IMR-90 (cell line): Measurements from ENCODE around the gene FLT3LG. TPM values are rescaled to one million over a fixed set of nuclear protein-coding genes. Genes with fewer than 3 reads are reported as not detected.

ENCODE experiments used
- ATAC-seq: fragments of 200-7000 bp; cut with Tn5 transposase; 2 replicates; pipeline ENCODE4 v1.9.1; 2020; ENCODE audit warnings: low read depth, mild to moderate bottlenecking, moderate library complexity
- BruUV-seq: library from RNA; stranded (reverse); fragments of 400-500 nt; replicated peaks from 2 replicates; lab custom pipeline; 2021; lab: Mats Ljungman, UMichigan
- CTCF ChIA-PET: fragments of 300-600 bp; formaldehyde crosslinking; extraction: SDS; loops from one replicate; lab custom pipeline; 2021; ENCODE audit warnings: antibody characterized with exemption; lab: Yijun Ruan, JAX
- POLR2A ChIA-PET: fragments of 300-600 bp; sonication (Branson Sonifier 250); formaldehyde crosslinking; loops from one replicate; lab custom pipeline; 2022; ENCODE audit warnings: antibody characterized with exemption; ENCODE audit not compliant: unreplicated experiment; lab: Charles Lee
- DNase-seq: peaks from one replicate; pipeline ENCODE4 v3.0.0; 2013
- H2AFZ ChIP-seq: replicated peaks from 2 replicates; pipeline ENCODE3; 2013; ENCODE audit warnings: low read length, mild to moderate bottlenecking; ENCODE audit not compliant: poor library complexity
- H2AK5ac ChIP-seq: 2 replicates; pipeline ENCODE4 v1.6.1; 2013; ENCODE audit warnings: low read depth, low read length, inconsistent platforms
- H2AK9ac ChIP-seq: replicated peaks from 2 replicates; pipeline ENCODE3; 2013; ENCODE audit warnings: mild to moderate bottlenecking, low read depth, low read length, moderate library complexity; ENCODE audit not compliant: poor library complexity
- H2BK120ac ChIP-seq: 2 replicates; pipeline ENCODE4 v1.6.1; 2013; ENCODE audit warnings: low read depth, low read length, inconsistent platforms
- H2BK15ac ChIP-seq: 3 replicates; pipeline ENCODE4 v1.6.1; 2013; ENCODE audit warnings: low read depth, low read length, inconsistent platforms
- H2BK20ac ChIP-seq: 2 replicates; pipeline ENCODE4 v1.6.1; 2013; ENCODE audit warnings: low read depth, mild to moderate bottlenecking, inconsistent platforms, low read length, moderate library complexity
- H2BK5ac ChIP-seq: 2 replicates; pipeline ENCODE4 v1.6.1; 2013; ENCODE audit warnings: mild to moderate bottlenecking, low read depth, low read length, inconsistent platforms; ENCODE audit not compliant: poor library complexity, severe bottlenecking
- H3K14ac ChIP-seq: replicated peaks from 2 replicates; pipeline ENCODE4 v1.6.1; 2013; ENCODE audit warnings: low read depth, low read length, inconsistent platforms
- H3K18ac ChIP-seq: 2 replicates; pipeline ENCODE4 v1.6.1; 2013; ENCODE audit warnings: low read depth, low read length, control low read depth
- H3K23ac ChIP-seq: 2 replicates; pipeline ENCODE4 v1.6.1; 2013; ENCODE audit warnings: low read depth, low read length, inconsistent platforms
- H3K27ac ChIP-seq: 2 replicates; pipeline ENCODE4 v1.5.1; 2013; ENCODE audit warnings: mild to moderate bottlenecking, control low read depth, low read length; ENCODE audit not compliant: insufficient read depth
- H3K27me3 ChIP-seq: 2 replicates; pipeline ENCODE4 v1.6.1; 2013; ENCODE audit warnings: low read length; ENCODE audit not compliant: control insufficient read depth, insufficient read depth
- H3K36me3 ChIP-seq: 2 replicates; pipeline ENCODE4 v1.6.1; 2013; ENCODE audit warnings: low read length, mixed read lengths; ENCODE audit not compliant: control insufficient read depth, insufficient read depth
- H3K4ac ChIP-seq: 2 replicates; pipeline ENCODE4 v1.6.1; 2013; ENCODE audit warnings: low read depth, low read length, inconsistent platforms
- H3K4me1 ChIP-seq: 2 replicates; pipeline ENCODE4 v1.6.1; 2013; ENCODE audit warnings: low read length, mixed read lengths; ENCODE audit not compliant: control insufficient read depth, insufficient read depth
- H3K4me2 ChIP-seq: 2 replicates; pipeline ENCODE4 v1.6.1; 2013; ENCODE audit warnings: low read depth, mild to moderate bottlenecking, control low read depth, low read length, moderate library complexity
- H3K4me3 ChIP-seq: 2 replicates; pipeline ENCODE4 v1.5.1; 2013; ENCODE audit warnings: low read depth, mild to moderate bottlenecking, control low read depth, low read length, moderate library complexity; ENCODE audit not compliant: insufficient read depth
- H3K56ac ChIP-seq: 2 replicates; pipeline ENCODE4 v1.6.1; 2013; ENCODE audit warnings: low read length, inconsistent platforms; ENCODE audit not compliant: insufficient read depth; ENCODE audit errors: extremely low read depth
- H3K79me1 ChIP-seq, 2 experiments: 2 replicates each; pipeline ENCODE4 v1.6.1; 2013; ENCODE audit warnings: low read length in 2 of 2, inconsistent platforms in 1 of 2, low read depth in 1 of 2
- H3K9ac ChIP-seq: 2 replicates; pipeline ENCODE4 v1.6.1; 2013; ENCODE audit warnings: low read depth, low read length, control low read depth
- H3K9me1 ChIP-seq: 2 replicates; pipeline ENCODE4 v1.6.1; 2013; ENCODE audit warnings: low read length, inconsistent platforms; ENCODE audit not compliant: insufficient read depth
- H3K9me3 ChIP-seq: 2 replicates; pipeline ENCODE4 v1.6.1; 2013; ENCODE audit warnings: low read length; ENCODE audit not compliant: control insufficient read depth, insufficient read depth
- H4K20me1 ChIP-seq: 2 replicates; pipeline ENCODE4 v1.6.1; 2013; ENCODE audit warnings: low read length, inconsistent platforms; ENCODE audit not compliant: insufficient read depth
- H4K5ac ChIP-seq: 2 replicates; pipeline ENCODE4 v1.6.1; 2013; ENCODE audit warnings: mild to moderate bottlenecking, low read depth, low read length, control low read depth
- H4K8ac ChIP-seq, 2 experiments: 2 replicates each; pipeline ENCODE4 v1.6.1; 2013; ENCODE audit warnings: low read depth in 2 of 2, low read length in 2 of 2, control low read depth in 1 of 2, inconsistent platforms in 1 of 2
- H4K91ac ChIP-seq: 2 replicates; pipeline ENCODE4 v1.6.1; 2013; ENCODE audit warnings: low read depth, low read length, inconsistent platforms; ENCODE audit not compliant: insufficient read depth
- MXI1 ChIP-seq: IDR thresholded peaks from 2 replicates; pipeline ENCODE4 v1.6.1; 2012; ENCODE audit warnings: low read depth, mild to moderate bottlenecking, low read length, moderate library complexity, borderline replicate concordance
- RAD21 ChIP-seq: IDR thresholded peaks from 2 replicates; pipeline ENCODE4 v1.6.1; 2012; ENCODE audit warnings: low read length, improper control_type of control experiment
- RFX5 ChIP-seq: IDR thresholded peaks from 2 replicates; pipeline ENCODE4 v1.8.0; 2012; ENCODE audit warnings: low read depth, mild to moderate bottlenecking, low read length, moderate library complexity
- WGBS, 2 experiments: methylation state at CpG; one replicate each; pipeline versions ENCODE4 v1.1.5 to v1.1.7; 2013; ENCODE audit warnings: missing lambda C conversion rate in 2 of 2; ENCODE audit not compliant: insufficient read length in 1 of 2; ENCODE audit errors: extremely low coverage in 2 of 2; 5-methylcytosine and 5-hydroxymethylcytosine counted together
- dilution Hi-C: fragments of 300-500 bp; cut with HindIII; formaldehyde crosslinking; loops from one replicate; pipeline ENCODE4 v1.14.3; 2018; ENCODE audit warnings: low sequenced_read_pairs; ENCODE audit not compliant: unreplicated experiment
- in situ Hi-C: fragments of 300-500 bp; cut with MboI; formaldehyde crosslinking; loops from 3 replicates; pipeline ENCODE4 v1.14.3; 2019; ENCODE audit warnings: low sequenced_read_pairs, inconsistent platforms, mixed read lengths
- intact Hi-C: fragments of 100-400 bp; cut with micrococcal nuclease; formaldehyde crosslinking; loops from 2 replicates; pipeline ENCODE4 v1.10.0; 2022
- polyA plus RNA-seq, 3 experiments: library from polyadenylated mRNA; depleted of rRNA; stranded (reverse); fragments of >200 nt; gene quantifications; 2 replicates each; pipeline ENCODE4 v1.2.3, GENCODE V29; 2012; ENCODE audit warnings: low replicate concordance in 1 of 3
- total RNA-seq: library from RNA; depleted of rRNA; stranded (reverse); fragments of >200 nt; gene quantifications from 2 replicates; pipeline ENCODE4 v1.2.3, GENCODE V29; 2012
- TF ChIP-seq, protein P1 (sequence below): conservative IDR thresholded peaks from 2 replicates; pipeline ENCODE4 v1.5.1; 2012; ENCODE audit warnings: mild to moderate bottlenecking, low read depth, low read length, improper control_type of control experiment

Gene FLT3LG
- total and polyA plus RNA-seq, 2 of the 4 experiments (the other 2 are of a cell fraction) = 0.90 to 8.3 TPM

DNA sequence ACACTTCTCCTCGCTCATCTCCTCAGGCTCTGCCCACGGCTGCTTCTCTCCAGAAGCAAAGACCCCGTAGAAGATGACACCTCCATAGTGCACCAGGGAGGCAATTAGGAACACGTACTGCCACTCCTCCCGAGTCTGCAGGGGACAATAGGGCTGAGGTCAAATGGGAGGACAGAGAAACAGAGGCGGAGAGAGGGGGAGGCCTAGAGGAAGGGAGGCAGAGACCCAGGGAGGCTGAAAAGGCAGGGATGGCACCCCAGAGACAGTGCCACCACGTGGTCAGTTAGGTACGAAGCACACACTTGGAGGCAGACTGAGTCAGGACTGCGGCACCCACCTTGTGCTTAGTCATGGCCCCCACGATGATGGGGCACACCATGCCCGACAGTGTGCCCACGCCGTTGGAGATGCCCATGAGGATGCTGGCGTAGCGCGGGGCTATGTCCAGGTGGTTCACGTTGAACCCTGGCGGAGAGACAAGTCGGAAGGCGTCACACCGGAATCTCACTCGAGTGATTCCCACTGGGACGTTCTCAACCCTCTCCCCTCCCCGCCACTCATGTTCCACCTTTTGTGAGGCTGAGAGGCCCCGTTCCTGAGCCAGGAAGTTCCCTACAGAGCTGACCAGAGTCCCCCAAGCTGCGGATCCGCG, 43.2 kb upstream of the FLT3LG start:
- Histone ChIP-seq H2BK20ac (no peak overlapping the region), H3K36me3 (no peaks in the 10 kb centered on the region), H3K9me3 (peaks cover 18% of the 10 kb centered on the region), H4K20me1 (no peaks in the 10 kb centered on the region), H3K79me1 (no peaks in the 10 kb centered on the region), H3K9me1 (no peaks in the 10 kb centered on the region), H3K56ac (no peak overlapping the region), H4K5ac (no peak overlapping the region), H2AFZ (peak overlapping the region; percentile 75), H2BK15ac (no peak overlapping the region), H3K4me2 (no peak overlapping the region), H3K27me3 (peaks cover 95% of the 10 kb centered on the region), H3K27ac (no peak overlapping the region), H2AK5ac (no peak overlapping the region), H3K18ac (no peak overlapping the region), H3K4me3 (no peak overlapping the region), H3K23ac (no peak overlapping the region), H4K8ac (no peak overlapping the region), H3K14ac (no peak overlapping the region), H3K9ac (no peak overlapping the region), H2BK5ac (no peak overlapping the region), H3K4me1 (no peaks in the 10 kb centered on the region), H3K4ac (no peak overlapping the region), H2BK120ac (no peak overlapping the region), H2AK9ac (no peak overlapping the region), H4K91ac (no peak overlapping the region)
- ChIA-PET POLR2A (interaction anchor here (0.7 kb wide), 1 partner anchor 21 kb away, joined by 6 read pairs; no protein-coding TSS in a partner anchor), CTCF (no interaction called here)
- dilution Hi-C loops (no loop called here), intact Hi-C loops (no loop called here), in situ Hi-C loops (loop anchor here (10.0 kb wide), 1 partner anchor 166 kb away; no protein-coding TSS in a partner anchor)
- TF ChIP-seq RFX5 = no peak
- TF ChIP-seq RAD21 = 0 out of 2 replicates have a peak, but pooled peaks have one; percentile 10
- TF ChIP-seq MXI1 = no peak
- TF ChIP-seq, protein P1, sequence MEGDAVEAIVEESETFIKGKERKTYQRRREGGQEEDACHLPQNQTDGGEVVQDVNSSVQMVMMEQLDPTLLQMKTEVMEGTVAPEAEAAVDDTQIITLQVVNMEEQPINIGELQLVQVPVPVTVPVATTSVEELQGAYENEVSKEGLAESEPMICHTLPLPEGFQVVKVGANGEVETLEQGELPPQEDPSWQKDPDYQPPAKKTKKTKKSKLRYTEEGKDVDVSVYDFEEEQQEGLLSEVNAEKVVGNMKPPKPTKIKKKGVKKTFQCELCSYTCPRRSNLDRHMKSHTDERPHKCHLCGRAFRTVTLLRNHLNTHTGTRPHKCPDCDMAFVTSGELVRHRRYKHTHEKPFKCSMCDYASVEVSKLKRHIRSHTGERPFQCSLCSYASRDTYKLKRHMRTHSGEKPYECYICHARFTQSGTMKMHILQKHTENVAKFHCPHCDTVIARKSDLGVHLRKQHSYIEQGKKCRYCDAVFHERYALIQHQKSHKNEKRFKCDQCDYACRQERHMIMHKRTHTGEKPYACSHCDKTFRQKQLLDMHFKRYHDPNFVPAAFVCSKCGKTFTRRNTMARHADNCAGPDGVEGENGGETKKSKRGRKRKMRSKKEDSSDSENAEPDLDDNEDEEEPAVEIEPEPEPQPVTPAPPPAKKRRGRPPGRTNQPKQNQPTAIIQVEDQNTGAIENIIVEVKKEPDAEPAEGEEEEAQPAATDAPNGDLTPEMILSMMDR = peak; percentile 17; the same call in 1 of the 2 replicates
- 67% methylated on average over 20 of the region's 28 CpGs; no CpG with 5 or more reads in 1 of the 2 experiments for WGBS, 2 experiments
- no TSS peak for BruUV-seq
- no peak for DNase-seq
- no peak for ATAC-seq
